Neural cell (in vitro differentiated cells): Measurements from ENCODE around the gene DDX47. TPM values are rescaled to one million over a fixed set of nuclear protein-coding genes. Genes with fewer than 3 reads are reported as not detected.

Experiments used
- H2AFZ ChIP-seq: fragments of 200-600, 300-800 bp; sonication (generic), shearing (Covaris generic); 2 replicates; pipeline ENCODE4 v1.6.0; 2014; ENCODE audit warnings: low read depth, mild to moderate bottlenecking, antibody characterized with exemption, low read length, moderate library complexity
- H3F3A ChIP-seq: fragments of 200-600 bp; shearing (Covaris generic); 2 replicates; pipeline ENCODE4 v1.6.1; 2016; ENCODE audit warnings: mild to moderate bottlenecking, moderate library complexity, mixed read lengths, antibody characterized with exemption, low read length; ENCODE audit not compliant: insufficient read depth, poor library complexity, severe bottlenecking
- H3K27ac ChIP-seq: fragments of 200-600, 300-800 bp; sonication (generic), shearing (Covaris generic); 2 replicates; pipeline ENCODE4 v1.5.1; 2014; ENCODE audit warnings: mild to moderate bottlenecking, low read length, moderate library complexity
- H3K27me3 ChIP-seq: fragments of 300-800, 200-600 bp; sonication (generic), shearing (Covaris generic); 2 replicates; pipeline ENCODE4 v1.6.0; 2014; ENCODE audit warnings: mild to moderate bottlenecking, low read depth, low read length, moderate library complexity; ENCODE audit not compliant: insufficient read depth
- H3K36me3 ChIP-seq: fragments of 300-800, 200-600 bp; sonication (generic), shearing (Covaris generic); 2 replicates; pipeline ENCODE4 v1.5.1; 2014; ENCODE audit warnings: mild to moderate bottlenecking, antibody characterized with exemption, low read length, moderate library complexity; ENCODE audit not compliant: insufficient read depth
- H3K4me2 ChIP-seq: fragments of 300-800, 200-600 bp; sonication (generic), shearing (Covaris generic); 2 replicates; pipeline ENCODE4 v1.6.0; 2014; ENCODE audit warnings: mild to moderate bottlenecking, low read length
- H3K4me3 ChIP-seq: fragments of 300-800, 200-600 bp; sonication (generic), shearing (Covaris generic); 2 replicates; pipeline ENCODE4 v1.5.1; 2014; ENCODE audit warnings: mild to moderate bottlenecking, low read length, moderate library complexity
- H3K79me2 ChIP-seq: fragments of 200-600 bp; shearing (Covaris generic); replicated peaks from 2 replicates; pipeline ENCODE4 v1.6.0; 2014; ENCODE audit warnings: mild to moderate bottlenecking, low read length, moderate library complexity; ENCODE audit not compliant: insufficient read depth
- H3K9ac ChIP-seq: fragments of 300-800, 200-600 bp; sonication (generic), shearing (Covaris generic); 2 replicates; pipeline ENCODE4 v1.6.1; 2016; ENCODE audit warnings: mild to moderate bottlenecking, low read length, mixed read lengths
- H3K9me2 ChIP-seq: fragments of 200-600 bp; shearing (Covaris generic); 2 replicates; pipeline ENCODE4 v1.6.1; 2016; ENCODE audit warnings: mild to moderate bottlenecking, low read length, mixed read lengths; ENCODE audit not compliant: insufficient read depth
- H3K9me3 ChIP-seq: fragments of 200-600, 300-800 bp; sonication (generic), shearing (Covaris generic); 2 replicates; pipeline ENCODE4 v1.6.1; 2016; ENCODE audit warnings: mild to moderate bottlenecking, mixed run types, low read length, moderate library complexity, mixed read lengths
- H4K20me1 ChIP-seq: fragments of 200-600 bp; shearing (Covaris generic); 2 replicates; pipeline ENCODE4 v1.6.1; 2016; ENCODE audit warnings: mild to moderate bottlenecking, mixed run types; ENCODE audit not compliant: insufficient read depth
- CTCF ChIP-seq: fragments of 450-650 bp; IDR thresholded peaks from 2 replicates; pipeline ENCODE4 v1.5.1; 2014; ENCODE audit warnings: antibody characterized with exemption, mild to moderate bottlenecking, moderate library complexity; ENCODE audit not compliant: poor library complexity, severe bottlenecking
- EP300 ChIP-seq: fragments of 450-650 bp; conservative IDR thresholded peaks from 2 replicates; pipeline ENCODE4 v1.6.1; 2014; ENCODE audit warnings: antibody characterized with exemption, mild to moderate bottlenecking, moderate library complexity; ENCODE audit not compliant: poor library complexity, severe bottlenecking
- EZH2 ChIP-seq: fragments of 200-600, 300-800 bp; shearing (Covaris generic), sonication (generic); IDR thresholded peaks from 2 replicates; pipeline ENCODE4 v1.6.1; 2014; ENCODE audit warnings: antibody characterized with exemption, low read length, borderline replicate concordance, mild to moderate bottlenecking; ENCODE audit not compliant: insufficient read depth, poor library complexity, severe bottlenecking
- MXI1 ChIP-seq: fragments of 450-650 bp; conservative IDR thresholded peaks from 2 replicates; pipeline ENCODE4 v1.6.1; 2014; ENCODE audit warnings: antibody characterized with exemption, mild to moderate bottlenecking; ENCODE audit not compliant: poor library complexity, severe bottlenecking
- POLR2AphosphoS5 ChIP-seq: IDR thresholded peaks from 2 replicates; pipeline ENCODE4 v1.6.1; 2012
- RAD21 ChIP-seq: fragments of 450-650 bp; conservative IDR thresholded peaks from 2 replicates; pipeline ENCODE4 v1.6.1; 2014; ENCODE audit warnings: antibody characterized with exemption, mild to moderate bottlenecking, moderate library complexity
- SMC3 ChIP-seq: fragments of 450-650 bp; conservative IDR thresholded peaks from 2 replicates; pipeline ENCODE4 v1.6.1; 2014; ENCODE audit warnings: antibody characterized with exemption, mild to moderate bottlenecking, moderate library complexity; ENCODE audit not compliant: poor library complexity
- TAF1 ChIP-seq: IDR thresholded peaks from 2 replicates; pipeline ENCODE4 v1.6.1; 2012; ENCODE audit warnings: low read depth
- polyA plus RNA-seq: library from polyadenylated mRNA; depleted of rRNA; stranded (reverse); fragments of >200 nt; gene quantifications from 2 replicates; pipeline ENCODE4 v1.2.3, GENCODE V29; 2014
- TF ChIP-seq, protein P1 (sequence below): IDR thresholded peaks from 2 replicates; pipeline ENCODE4 v1.6.1; 2012; ENCODE audit warnings: borderline replicate concordance

DDX47 gene
- polyA plus RNA-seq, 1 donor from 2014 or later = 97.6 TPM

DNA sequence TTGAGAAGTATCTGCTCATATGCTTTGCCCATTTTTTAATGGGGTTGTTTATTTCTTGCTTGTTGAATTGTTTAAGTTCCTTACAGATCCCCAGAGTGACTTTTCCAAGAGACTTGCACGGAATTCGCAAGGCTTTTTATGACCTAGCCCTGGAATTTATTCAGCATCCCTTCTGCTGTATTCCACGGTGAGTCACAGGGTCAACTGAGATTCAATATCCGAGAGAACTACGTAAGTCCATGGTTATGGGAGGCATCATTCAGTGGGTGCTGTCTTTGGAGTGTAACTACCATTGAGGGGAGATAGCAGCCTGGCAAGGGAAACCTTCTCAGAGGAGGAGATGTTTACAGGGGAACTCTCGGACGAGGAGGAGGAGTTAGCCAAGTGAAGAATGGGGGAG is 57.3 kb downstream of the DDX47 start:
- TF ChIP-seq EZH2 (no peak), RAD21 (no peak), SMC3 (no peak), POLR2AphosphoS5 (no peak), TAF1 (no peak), EP300 (no peak), MXI1 (no peak), CTCF (no peak)
- TF ChIP-seq, protein P1, sequence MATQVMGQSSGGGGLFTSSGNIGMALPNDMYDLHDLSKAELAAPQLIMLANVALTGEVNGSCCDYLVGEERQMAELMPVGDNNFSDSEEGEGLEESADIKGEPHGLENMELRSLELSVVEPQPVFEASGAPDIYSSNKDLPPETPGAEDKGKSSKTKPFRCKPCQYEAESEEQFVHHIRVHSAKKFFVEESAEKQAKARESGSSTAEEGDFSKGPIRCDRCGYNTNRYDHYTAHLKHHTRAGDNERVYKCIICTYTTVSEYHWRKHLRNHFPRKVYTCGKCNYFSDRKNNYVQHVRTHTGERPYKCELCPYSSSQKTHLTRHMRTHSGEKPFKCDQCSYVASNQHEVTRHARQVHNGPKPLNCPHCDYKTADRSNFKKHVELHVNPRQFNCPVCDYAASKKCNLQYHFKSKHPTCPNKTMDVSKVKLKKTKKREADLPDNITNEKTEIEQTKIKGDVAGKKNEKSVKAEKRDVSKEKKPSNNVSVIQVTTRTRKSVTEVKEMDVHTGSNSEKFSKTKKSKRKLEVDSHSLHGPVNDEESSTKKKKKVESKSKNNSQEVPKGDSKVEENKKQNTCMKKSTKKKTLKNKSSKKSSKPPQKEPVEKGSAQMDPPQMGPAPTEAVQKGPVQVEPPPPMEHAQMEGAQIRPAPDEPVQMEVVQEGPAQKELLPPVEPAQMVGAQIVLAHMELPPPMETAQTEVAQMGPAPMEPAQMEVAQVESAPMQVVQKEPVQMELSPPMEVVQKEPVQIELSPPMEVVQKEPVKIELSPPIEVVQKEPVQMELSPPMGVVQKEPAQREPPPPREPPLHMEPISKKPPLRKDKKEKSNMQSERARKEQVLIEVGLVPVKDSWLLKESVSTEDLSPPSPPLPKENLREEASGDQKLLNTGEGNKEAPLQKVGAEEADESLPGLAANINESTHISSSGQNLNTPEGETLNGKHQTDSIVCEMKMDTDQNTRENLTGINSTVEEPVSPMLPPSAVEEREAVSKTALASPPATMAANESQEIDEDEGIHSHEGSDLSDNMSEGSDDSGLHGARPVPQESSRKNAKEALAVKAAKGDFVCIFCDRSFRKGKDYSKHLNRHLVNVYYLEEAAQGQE = no peak
- Histone ChIP-seq H3K36me3 (no peaks in the 10 kb centered on the region), H3K9me3 (no peaks in the 10 kb centered on the region), H3K9me2 (no peaks in the 10 kb centered on the region), H3K4me3 (no peak overlapping the region), H3K27ac (no peak overlapping the region), H3K27me3 (no peaks in the 10 kb centered on the region), H2AFZ (no peak overlapping the region), H3K79me2 (no peaks in the 10 kb centered on the region), H3K9ac (no peak overlapping the region), H3F3A (no peaks in the 10 kb centered on the region), H3K4me2 (no peak overlapping the region), H4K20me1 (no peaks in the 10 kb centered on the region)

GRCh38 chr12:12871587-12872138 is 58.5 kb downstream of the DDX47 start:
- H3K9ac ChIP-seq = no peak overlapping the region
- H3K79me2 ChIP-seq = no peaks in the 10 kb centered on the region
- no peak for TF ChIP-seq TAF1
- TF ChIP-seq, protein P1 = no peak
- no peak for TF ChIP-seq SMC3
- no peak for TF ChIP-seq POLR2AphosphoS5
- no peak for TF ChIP-seq RAD21
- no peak for TF ChIP-seq EP300
- H3K4me3 ChIP-seq = no peak overlapping the region
- no peak overlapping the region for H2AFZ ChIP-seq
- H3K27me3 ChIP-seq = no peaks in the 10 kb centered on the region
- H3K27ac ChIP-seq = no peak overlapping the region
- H3F3A ChIP-seq = no peaks in the 10 kb centered on the region
- no peaks in the 10 kb centered on the region for H3K36me3 ChIP-seq
- H3K9me3 ChIP-seq = no peaks in the 10 kb centered on the region
- no peaks in the 10 kb centered on the region for H4K20me1 ChIP-seq
- no peak overlapping the region for H3K4me2 ChIP-seq
- no peaks in the 10 kb centered on the region for H3K9me2 ChIP-seq
